Subcutaneous abdominal adipose tissue (tissue), 5 donors: ENCODE measurements around the gene ITPR1.

Experiments
- H3K27ac ChIP-seq: one replicate; pipeline ENCODE4 v1.7.0; 2013; ENCODE audit warnings: low read depth, mild to moderate bottlenecking, inconsistent platforms, low read length, moderate library complexity
- H3K27me3 ChIP-seq, 5 donors: one replicate each; pipeline ENCODE4 v1.7.0; 2013; ENCODE audit warnings: low read length in 5 of 5, inconsistent platforms in 1 of 5; ENCODE audit not compliant: control insufficient read depth in 5 of 5, insufficient read depth in 4 of 5
- H3K36me3 ChIP-seq, 5 donors: one replicate each; pipeline ENCODE4 v1.7.0; 2013; ENCODE audit warnings: low read length in 5 of 5; ENCODE audit not compliant: control insufficient read depth in 5 of 5, insufficient read depth in 5 of 5
- H3K4me1 ChIP-seq, 5 donors: one replicate each; pipeline ENCODE4 v1.7.0; 2013; ENCODE audit warnings: low read length in 5 of 5, mild to moderate bottlenecking in 3 of 5, moderate library complexity in 1 of 5; ENCODE audit not compliant: control insufficient read depth in 5 of 5, insufficient read depth in 5 of 5
- H3K4me3 ChIP-seq, 5 donors: one replicate each; pipeline ENCODE4 v1.7.0; 2013; ENCODE audit warnings: low read length in 5 of 5, low read depth in 1 of 5
- H3K9ac ChIP-seq, 5 donors: one replicate each; pipeline ENCODE4 v1.7.0; 2013; ENCODE audit warnings: low read length in 5 of 5, mild to moderate bottlenecking in 4 of 5, moderate library complexity in 3 of 5
- H3K9me3 ChIP-seq, 5 donors: one replicate each; pipeline ENCODE4 v1.7.0; 2013; ENCODE audit warnings: low read length in 5 of 5; ENCODE audit not compliant: control insufficient read depth in 5 of 5
- donor health status: healthy.
- donor health status: healthy.
- donor health status: healthy.
- donor health status: healthy.
- donor health status: healthy.

The ITPR1 gene

DNA sequence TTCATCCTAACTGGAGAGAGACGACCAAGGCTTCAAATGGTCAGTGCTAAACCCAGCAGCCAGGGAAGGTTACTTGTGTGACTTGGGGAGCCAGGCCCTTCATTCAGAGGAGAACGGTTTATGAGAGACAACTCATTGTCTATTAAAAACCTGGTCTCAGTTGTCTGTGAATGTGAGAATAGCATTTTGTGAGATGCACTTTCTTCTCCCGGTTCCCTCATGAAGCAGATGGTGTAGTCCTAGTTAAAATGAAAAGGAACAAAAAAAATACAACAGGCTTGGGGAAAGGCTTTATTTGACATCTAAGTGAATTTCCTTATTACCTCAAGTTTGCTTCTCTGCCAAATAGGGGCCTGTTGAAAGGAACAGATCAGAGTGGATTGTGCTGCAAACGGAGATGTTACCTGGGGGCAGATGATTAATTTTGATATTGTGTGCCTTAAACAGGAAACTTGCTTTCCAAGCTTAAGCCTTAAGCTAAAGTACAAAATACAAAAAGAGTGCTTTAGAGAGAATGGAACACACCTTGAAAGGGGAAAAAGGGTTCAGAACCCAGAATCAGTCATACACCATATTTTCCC lies 283.3 kb downstream of the ITPR1 start:
- Histone ChIP-seq H3K9me3 (no peaks in the 10 kb centered on the region), H3K27me3 (no peaks in the 10 kb centered on the region), H3K36me3 (peaks cover 0 to 2% (median 0%) of the 10 kb centered on the region in 5 donors), H3K9ac (no peak overlapping the region), H3K4me3 (no peak overlapping the region), H3K27ac (peak overlapping the region; percentile 43), H3K4me1 (peaks cover 13 to 40% (median 33%) of the 10 kb centered on the region in 5 donors)

DNA sequence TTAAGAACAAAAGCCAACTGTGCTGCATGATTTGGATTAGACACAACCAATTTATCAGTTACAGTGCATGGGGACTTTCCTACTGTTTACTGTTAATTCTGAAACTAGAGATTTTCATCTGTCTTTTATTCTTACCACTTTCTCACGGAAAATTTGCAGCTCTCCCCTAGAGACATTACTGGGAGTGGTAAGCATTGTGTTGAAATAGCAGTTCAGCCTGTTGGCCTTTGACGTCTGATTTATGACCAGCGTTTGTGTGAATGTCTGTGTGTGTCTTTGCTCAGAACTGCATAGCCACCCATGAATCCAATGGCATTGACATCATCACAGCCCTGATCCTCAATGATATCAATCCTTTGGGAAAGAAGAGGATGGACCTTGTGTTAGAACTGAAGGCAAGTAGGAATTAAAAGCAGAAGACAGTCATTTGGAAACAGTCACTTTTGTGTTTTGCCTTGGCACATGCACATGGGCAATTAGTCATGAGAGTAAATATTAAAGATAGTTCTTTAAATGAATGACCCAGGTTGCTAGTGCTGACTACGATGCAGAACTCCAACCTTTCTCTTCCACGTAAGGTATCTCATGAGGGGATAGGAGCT lies 283.9 kb downstream of the ITPR1 start:
- no peaks in the 10 kb centered on the region for H3K9me3 ChIP-seq
- no peaks in the 10 kb centered on the region for H3K27me3 ChIP-seq
- H3K36me3 ChIP-seq, result peaks cover 0 to 2% (median 0%) of the 10 kb centered on the region in 5 donors
- peaks cover 13 to 34% (median 27%) of the 10 kb centered on the region in 5 donors for H3K4me1 ChIP-seq
- H3K27ac ChIP-seq, result peak overlapping the region; percentile 43
- no peak overlapping the region for H3K4me3 ChIP-seq
- peak overlapping the region in 1 of 5 donors; percentile 13 for H3K9ac ChIP-seq

DNA sequence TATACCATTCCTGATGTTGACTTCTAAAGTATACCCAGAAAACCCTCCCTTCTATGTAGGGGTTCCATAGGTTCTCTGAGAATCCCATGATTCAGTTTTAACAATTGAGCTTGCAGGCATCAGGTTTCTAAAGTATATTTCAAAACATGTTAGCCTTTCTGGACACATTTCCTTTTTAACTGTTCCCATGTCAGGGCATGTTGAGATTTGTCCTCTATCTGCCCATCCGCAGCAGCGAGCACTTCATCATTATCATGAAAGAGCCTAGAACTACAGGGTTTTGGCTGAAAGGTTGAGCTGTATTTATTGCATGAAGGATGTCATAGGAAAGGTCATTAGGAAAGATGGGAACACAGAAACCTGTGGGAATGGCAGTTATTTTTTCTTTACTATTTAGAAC lies 285.0 kb downstream of the ITPR1 start:
- no peak overlapping the region for H3K4me3 ChIP-seq
- H3K27me3 ChIP-seq, result no peaks in the 10 kb centered on the region
- no peak overlapping the region for H3K9ac ChIP-seq
- no peak overlapping the region for H3K27ac ChIP-seq
- H3K4me1 ChIP-seq, result peaks cover 9 to 28% (median 18%) of the 10 kb centered on the region in 5 donors
- H3K36me3 ChIP-seq, result peaks cover 0 to 9% (median 5%) of the 10 kb centered on the region in 5 donors
- no peaks in the 10 kb centered on the region for H3K9me3 ChIP-seq

DNA sequence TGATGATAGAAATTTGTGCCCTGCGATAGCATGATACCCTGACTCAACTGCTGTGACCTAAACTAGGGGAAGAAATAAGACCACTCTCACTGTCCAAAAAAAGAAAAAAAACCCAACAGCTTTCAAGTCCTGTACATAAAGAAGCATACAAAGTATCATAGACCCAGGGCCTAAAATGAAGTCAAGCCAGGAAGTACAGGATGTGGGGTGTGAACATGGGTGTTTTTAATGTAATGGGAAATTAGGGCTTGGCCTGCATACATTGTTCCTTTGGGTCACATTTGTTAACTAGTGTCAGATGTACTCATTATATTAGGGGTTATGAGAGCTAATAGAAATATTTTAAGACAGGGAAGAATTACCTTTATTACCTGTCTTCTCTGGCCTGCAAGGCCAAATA lies 285.6 kb downstream of the ITPR1 start:
- no peak overlapping the region for H3K4me3 ChIP-seq
- H3K27ac ChIP-seq, result no peak overlapping the region
- H3K36me3 ChIP-seq, result peaks cover 0 to 15% (median 7%) of the 10 kb centered on the region in 5 donors
- H3K9ac ChIP-seq, result no peak overlapping the region
- no peaks in the 10 kb centered on the region for H3K27me3 ChIP-seq
- H3K9me3 ChIP-seq, result no peaks in the 10 kb centered on the region
- peaks cover 6 to 28% (median 18%) of the 10 kb centered on the region in 5 donors for H3K4me1 ChIP-seq

DNA sequence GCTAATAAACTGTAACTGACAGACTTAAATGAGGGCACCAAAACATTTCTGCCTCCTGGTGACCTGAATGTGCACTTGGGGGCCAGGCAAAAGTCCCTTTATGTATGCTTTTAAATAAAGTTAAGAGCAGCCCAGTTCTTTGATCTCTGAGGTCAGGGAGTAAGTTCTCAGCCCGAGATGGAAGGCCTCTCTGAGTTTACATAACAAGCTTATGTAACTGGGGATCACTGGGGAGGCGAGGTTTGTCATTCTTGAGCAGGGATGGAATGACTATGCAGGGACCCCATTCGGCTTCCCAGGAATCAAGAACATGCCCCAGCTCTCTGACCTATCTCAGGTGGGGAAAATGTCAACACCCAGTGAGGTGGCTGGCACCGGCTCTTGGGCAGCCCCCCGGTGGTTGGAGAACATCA lies 287.4 kb downstream of the ITPR1 start:
- H3K27ac ChIP-seq, result no peak overlapping the region
- peaks cover 0 to 19% (median 12%) of the 10 kb centered on the region in 5 donors for H3K36me3 ChIP-seq
- no peaks in the 10 kb centered on the region for H3K9me3 ChIP-seq
- H3K4me3 ChIP-seq, result no peak overlapping the region
- H3K9ac ChIP-seq, result no peak overlapping the region
- H3K27me3 ChIP-seq, result no peaks in the 10 kb centered on the region
- peaks cover 6 to 28% (median 18%) of the 10 kb centered on the region in 5 donors for H3K4me1 ChIP-seq

DNA sequence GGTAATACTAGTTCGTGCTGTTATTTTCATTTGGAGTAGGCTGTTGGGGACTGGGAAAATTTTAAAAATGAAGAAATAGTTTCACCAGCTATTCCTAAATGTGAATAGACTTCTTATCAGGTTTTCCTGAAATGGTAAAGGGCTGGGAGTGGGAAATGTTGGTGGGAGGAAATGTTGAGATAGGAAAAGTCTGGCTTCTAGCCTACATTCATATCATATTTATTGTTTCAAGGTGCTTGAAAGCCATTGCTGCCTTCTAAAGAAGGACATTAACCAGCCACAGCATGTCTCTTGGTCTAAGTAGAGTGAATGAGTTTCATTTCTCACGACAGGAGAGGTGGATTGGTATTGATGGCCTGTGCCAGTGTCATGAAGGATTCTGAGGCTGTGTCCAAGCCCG lies 288.9 kb downstream of the ITPR1 start:
- H3K27ac ChIP-seq, result no peak overlapping the region
- no peak overlapping the region for H3K4me3 ChIP-seq
- H3K9ac ChIP-seq, result no peak overlapping the region
- peaks cover 3 to 18% (median 9%) of the 10 kb centered on the region in 5 donors for H3K4me1 ChIP-seq
- no peaks in the 10 kb centered on the region for H3K9me3 ChIP-seq
- H3K36me3 ChIP-seq, result peaks cover 0 to 21% (median 12%) of the 10 kb centered on the region in 5 donors
- no peaks in the 10 kb centered on the region for H3K27me3 ChIP-seq

DNA sequence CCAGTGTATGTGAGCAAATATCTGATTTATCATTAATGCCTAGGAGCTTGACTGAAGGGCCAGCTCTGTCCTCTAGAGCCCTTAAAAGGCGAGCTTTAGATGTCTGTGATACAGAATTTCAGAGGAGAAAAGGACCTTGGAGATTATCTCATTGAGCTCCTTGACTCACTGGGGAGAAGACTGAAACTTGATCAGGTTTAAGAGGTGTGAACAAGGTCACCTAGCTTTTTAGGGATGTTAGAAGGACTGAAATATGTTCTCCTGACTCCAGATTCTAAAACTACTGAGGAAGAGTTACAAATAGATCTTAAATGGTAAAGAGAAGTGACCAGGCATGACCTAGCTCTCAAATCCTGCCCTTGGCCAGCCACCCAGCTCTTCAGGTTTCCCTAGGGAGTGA lies 292.4 kb downstream of the ITPR1 start:
- no peaks in the 10 kb centered on the region for H3K27me3 ChIP-seq

DNA sequence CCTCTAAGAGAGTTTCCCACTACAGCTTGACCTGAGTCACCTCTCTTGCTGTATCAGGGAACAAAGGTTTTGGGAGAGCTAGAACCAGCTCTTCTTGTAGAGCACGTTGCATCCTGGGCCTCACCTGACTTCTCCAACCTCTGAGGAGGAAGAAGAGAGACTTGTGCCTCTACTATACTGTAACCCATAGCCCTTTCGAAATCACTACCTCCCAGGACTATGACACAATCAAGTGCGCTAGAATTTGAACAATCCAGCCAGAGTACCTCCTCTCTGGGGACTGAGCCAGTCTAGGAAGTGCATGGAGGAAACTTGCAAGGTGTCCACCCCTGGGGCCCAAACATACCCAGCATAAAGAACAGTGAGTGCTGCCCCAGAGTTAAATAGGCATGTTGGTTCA lies 293.3 kb downstream of the ITPR1 start:
- peaks cover 5 to 43% (median 34%) of the 10 kb centered on the region in 5 donors for H3K36me3 ChIP-seq
- H3K27ac ChIP-seq, result no peak overlapping the region
- no peaks in the 10 kb centered on the region for H3K4me1 ChIP-seq

More for the DNA sequence above, 292.4 kb downstream of the ITPR1 start:
- Histone ChIP-seq H3K9me3 (no peaks in the 10 kb centered on the region), H3K4me3 (no peak overlapping the region), H3K4me1 (peaks cover 0 to 3% (median 0%) of the 10 kb centered on the region in 5 donors), H3K36me3 (peaks cover under 1 to 35% (median 26%) of the 10 kb centered on the region in 5 donors), H3K27ac (no peak overlapping the region), H3K9ac (no peak overlapping the region)

DNA sequence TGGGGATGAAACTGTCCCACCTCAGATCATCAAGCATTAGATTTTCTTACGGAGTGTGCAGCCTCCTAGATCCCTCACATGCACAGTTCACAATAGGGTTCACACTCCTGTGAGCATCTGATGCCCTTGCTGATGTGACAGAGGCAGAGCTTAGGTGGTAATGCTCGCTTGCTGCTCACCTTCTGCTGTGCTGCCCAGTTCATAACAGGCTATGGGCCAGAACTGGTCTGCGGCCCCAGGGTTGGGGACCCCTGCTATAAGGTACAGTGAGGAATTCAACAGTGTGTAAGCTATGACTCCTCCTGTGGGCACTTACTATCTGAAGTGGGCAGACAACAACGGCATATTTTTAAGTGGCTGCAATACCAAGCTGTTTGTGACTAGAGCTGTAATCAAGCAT lies 298.2 kb downstream of the ITPR1 start:
- Histone ChIP-seq H3K36me3 (peaks cover 5 to 37% (median 25%) of the 10 kb centered on the region in 5 donors), H3K9ac (no peak overlapping the region), H3K27me3 (no peaks in the 10 kb centered on the region), H3K27ac (no peak overlapping the region), H3K4me3 (no peak overlapping the region), H3K9me3 (peaks cover 0 to 4% (median 0%) of the 10 kb centered on the region in 5 donors), H3K4me1 (peaks cover 0 to 3% (median 0%) of the 10 kb centered on the region in 5 donors)

More for the DNA sequence above, 293.3 kb downstream of the ITPR1 start:
- Histone ChIP-seq H3K9me3 (peaks cover 0 to 4% (median 0%) of the 10 kb centered on the region in 5 donors), H3K9ac (no peak overlapping the region), H3K4me3 (no peak overlapping the region), H3K27me3 (no peaks in the 10 kb centered on the region)

DNA sequence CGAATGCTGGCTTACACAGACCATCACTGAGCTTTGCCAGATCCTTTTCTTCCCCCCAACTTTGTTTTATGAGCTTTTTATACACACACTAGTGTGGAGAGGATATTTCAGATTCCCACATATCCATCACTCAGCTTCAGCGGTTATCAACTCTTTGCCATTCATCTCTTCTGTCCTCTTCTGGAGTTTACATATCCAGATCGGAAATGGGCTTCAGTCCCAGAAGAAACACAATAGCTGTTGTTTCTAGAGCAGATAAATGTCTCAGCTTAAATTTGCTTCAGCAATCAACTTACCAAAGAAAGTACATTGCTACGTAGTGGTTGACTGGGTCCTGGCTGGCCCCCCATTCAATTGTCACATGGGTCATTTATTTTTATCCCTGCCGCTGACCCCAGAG lies 300.2 kb downstream of the ITPR1 start:
- Histone ChIP-seq H3K9ac (no peak overlapping the region), H3K27me3 (no peaks in the 10 kb centered on the region), H3K9me3 (peaks cover 0 to 9% (median 0%) of the 10 kb centered on the region in 5 donors), H3K4me1 (peaks cover 0 to 3% (median 0%) of the 10 kb centered on the region in 5 donors), H3K36me3 (peaks cover 5 to 38% (median 23%) of the 10 kb centered on the region in 5 donors), H3K4me3 (no peak overlapping the region), H3K27ac (no peak overlapping the region)
